ENCODE measurements around the gene BAZ2A. TPM values are rescaled to one million over a fixed set of nuclear protein-coding genes. Genes with fewer than 3 reads are reported as not detected.
"Not testable (repeated sequence)": the region's sequence is repeated elsewhere in the genome, so short reads cannot be mapped to it uniquely, and the experiment has no call there.

The BAZ2A gene
- total RNA-seq, 1 experiment from 2014 or later = 22.2 TPM

GRCh38 chr12:56599041-56599440 is 31.1 kb downstream of the BAZ2A start:
- no peak for DNase-seq (ENCODE audit: low spot score)

GRCh38 chr12:56596815-56597214 is 33.3 kb downstream of the BAZ2A start:
- no peak for DNase-seq (ENCODE audit: low spot score)

DNA sequence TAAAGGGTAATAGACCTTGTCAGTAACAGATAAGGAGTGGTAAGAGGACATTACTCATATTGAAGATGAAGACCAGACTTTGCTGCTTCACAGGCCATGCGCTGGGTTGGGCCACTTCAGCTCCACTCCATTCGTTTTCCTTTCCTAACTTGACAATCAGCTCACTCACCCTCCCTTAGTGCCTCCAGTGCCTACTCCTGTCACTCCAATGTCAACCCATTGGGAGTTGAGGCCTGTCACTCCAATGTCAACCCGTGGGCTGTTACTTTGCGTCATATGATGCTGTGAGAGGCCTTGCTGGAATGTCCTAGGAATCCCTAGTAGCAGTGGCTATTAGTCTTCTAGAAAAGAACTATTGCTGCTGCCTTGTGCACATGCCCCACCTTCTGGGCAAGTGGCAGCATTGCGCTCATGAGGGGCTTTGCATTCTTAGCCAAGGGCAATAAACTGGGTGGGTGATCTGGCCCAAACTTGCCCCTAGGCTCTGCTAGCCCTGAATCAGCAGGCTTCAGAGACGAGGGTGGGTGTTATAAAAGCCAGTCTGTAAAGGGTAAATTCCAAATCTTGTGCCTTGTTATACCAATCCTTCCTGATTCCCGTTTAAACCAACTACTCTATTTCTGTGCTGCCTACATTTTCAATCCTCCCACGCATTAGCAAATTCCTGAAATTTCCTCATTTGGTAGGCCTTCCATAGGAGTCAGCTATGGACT is 36.1 kb downstream of the BAZ2A start:
- peak; percentile 46 for DNase-seq (ENCODE audit: low spot score)

DNA sequence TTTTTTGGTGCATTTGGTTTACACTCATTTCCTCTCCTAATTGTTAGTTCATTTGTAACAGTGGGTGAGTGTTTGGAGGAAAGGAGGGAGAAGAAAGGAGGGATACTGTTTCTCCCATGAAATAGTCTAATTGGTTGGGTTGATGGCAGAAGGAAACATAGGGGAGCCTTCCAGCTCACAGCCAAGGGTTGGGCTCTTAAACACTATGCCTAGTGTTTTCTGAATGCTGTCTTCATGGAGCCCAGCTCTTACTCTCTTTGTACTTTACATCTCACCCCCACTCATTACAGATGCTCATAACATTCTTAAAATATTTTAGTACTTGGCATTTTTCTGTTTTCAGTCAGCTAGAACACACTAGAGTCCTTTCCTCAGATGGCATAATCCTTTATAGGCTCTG is 38.2 kb downstream of the BAZ2A start:
- no peak for DNase-seq (ENCODE audit: low spot score)

GRCh38 chr12:56591126-56591525 is 39.0 kb downstream of the BAZ2A start:
- no peak for DNase-seq (ENCODE audit: low spot score)

GRCh38 chr12:56590237-56590830 is 39.8 kb downstream of the BAZ2A start:
- no peak for DNase-seq (ENCODE audit: low spot score)

DNA sequence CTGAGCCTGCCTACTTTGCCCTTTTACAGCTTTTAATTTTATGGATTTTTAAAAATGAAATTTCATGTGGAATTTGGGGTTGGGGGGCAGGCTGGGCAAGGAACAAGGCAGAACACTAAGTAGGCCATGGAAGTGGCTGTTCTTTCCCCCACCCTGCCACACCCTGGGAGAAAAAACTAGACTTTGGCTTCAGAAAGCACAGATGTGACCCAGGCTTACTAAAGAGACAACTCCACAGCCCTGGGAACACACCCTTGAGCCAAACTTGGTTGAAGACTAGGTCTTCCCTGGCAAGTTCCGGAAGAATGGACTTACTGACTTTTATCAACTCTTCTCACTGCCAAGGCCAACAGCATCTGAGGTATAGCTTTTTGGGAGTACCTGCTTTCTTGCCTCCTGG is 40.3 kb downstream of the BAZ2A start:
- no peak for DNase-seq (ENCODE audit: low spot score)

- no peak for DNase-seq (ENCODE audit: low spot score)
Observed at GRCh38 chr12:56585098-56585497, 45.0 kb downstream of the BAZ2A start.

GRCh38 chr12:56581418-56582145 is 48.5 kb downstream of the BAZ2A start:
- no peak for DNase-seq (ENCODE audit: low spot score)

DNA sequence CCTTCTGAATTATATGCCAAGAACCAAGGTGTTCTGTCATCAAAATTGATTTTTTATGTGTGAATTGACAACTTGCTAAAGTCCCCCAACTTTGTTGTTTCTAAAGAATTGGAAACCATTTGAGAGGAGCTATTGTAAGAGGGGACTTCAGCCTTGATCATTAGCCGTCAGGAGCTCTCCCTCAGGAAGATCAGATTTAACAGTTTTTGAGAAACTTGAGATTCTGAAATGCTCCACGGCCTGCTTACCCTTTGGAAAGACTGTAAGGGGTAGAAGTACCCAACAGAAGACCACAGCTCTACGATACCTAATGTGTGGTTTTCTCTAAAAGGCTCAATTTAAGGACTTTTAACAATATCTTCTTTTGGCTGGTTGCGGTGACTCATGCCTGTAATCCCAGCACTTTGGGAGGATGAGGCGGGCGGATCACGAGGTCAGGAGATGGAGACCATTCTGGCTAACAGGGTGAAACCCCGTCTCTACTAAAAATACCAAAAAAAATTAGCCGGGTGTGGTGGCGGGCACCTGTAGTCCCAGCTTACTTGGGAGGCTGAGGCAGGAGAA is 51.1 kb downstream of the BAZ2A start:
- no peak for DNase-seq (ENCODE audit: low spot score)

- not testable (repeated sequence) for DNase-seq (ENCODE audit: low spot score)
Observed at GRCh38 chr12:56577248-56577647, 52.9 kb downstream of the BAZ2A start.

DNA sequence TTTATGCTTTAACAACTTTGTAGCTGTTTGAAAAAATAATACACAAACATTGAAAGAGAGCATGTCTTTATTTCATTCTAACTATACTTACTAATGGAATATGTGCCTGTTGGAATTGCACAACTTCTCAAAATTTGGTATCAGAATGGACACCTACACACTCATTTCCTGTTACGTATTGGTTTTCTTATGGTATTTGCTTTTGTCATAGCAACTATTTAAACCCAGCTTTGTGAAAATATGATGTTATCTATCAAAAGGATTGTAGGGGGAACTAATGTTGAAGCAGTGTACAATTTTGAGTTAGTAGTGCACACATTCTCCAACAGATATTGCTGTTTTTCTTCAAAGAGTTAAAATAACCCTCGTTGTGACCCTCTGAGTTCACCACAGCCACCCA is 55.9 kb downstream of the BAZ2A start:
- no peak for DNase-seq (ENCODE audit: low spot score)

GRCh38 chr12:56572288-56572687 is 57.8 kb downstream of the BAZ2A start:
- no peak for DNase-seq (ENCODE audit: low spot score)

DNA sequence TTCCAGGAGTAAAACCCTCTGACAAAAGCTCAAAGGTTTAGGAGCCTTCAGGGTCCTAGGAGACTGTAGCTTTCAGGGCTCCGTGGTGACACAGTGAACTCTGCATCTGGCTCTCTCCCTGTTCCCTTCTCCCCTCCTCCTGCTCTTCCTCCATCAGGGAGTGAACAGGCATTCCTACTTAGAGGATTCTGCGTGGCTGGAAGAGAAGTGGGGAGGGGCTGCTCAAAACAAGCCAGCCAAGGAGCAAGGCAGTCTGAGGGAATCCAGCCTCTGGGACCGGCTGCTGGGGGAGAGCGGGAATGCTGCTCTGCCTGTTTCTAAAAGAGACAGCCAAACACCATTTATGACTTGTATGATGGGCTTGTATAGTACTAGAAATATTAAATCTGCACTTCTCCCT is 59.0 kb downstream of the BAZ2A start:
- DNase-seq (ENCODE audit: low spot score) = no peak

DNA sequence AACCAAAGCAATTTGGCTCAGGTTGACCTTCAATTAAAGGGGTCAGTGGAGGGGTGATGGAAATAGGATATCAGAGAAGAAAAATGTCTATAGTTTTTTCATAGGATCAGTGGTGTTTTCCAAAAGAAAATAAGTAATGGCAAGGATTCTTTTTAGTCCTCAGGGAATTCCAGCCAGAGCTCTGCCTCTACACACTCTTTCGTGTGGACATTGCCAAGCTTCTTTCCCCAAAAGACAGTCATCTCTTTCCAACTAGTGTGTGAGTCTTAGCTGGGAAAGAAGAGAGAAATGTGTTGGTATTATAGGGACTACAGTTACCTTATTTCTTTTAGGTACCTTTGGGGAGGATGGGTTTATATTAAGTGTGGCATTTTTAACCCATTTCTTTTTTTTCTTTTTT is 62.0 kb downstream of the BAZ2A start:
- no peak for DNase-seq (ENCODE audit: low spot score)

DNA sequence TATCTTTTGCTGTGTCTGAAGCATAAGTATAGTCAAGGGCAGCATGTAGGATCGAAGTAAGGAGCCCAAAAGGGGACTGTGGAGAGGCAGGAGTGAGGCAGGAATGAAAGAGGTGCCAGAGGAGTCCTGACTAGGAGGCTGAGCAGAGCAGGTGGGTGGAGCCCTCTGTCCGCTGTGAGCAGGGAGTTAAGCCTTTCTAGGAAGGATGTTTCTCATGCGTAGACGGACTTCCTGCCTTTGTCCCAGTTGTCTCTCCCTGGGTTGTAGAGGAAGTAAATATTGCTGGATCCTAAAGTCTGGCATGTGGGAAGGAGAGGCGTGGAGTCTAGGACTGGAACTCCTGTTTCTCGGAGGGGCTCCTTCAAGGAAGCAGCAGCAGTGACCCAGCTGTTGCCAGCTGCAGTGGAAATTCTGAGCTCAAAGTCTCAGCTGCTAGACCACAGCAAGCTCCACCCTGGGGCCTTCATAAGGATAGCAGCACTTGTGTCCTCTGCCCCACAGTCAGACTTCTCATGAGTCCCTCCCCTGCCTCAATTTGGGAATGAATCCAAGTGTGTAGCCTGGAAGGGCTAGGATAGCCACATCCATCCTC is 64.5 kb downstream of the BAZ2A start:
- DNase-seq (ENCODE audit: low spot score) = peak; percentile 37

DNA sequence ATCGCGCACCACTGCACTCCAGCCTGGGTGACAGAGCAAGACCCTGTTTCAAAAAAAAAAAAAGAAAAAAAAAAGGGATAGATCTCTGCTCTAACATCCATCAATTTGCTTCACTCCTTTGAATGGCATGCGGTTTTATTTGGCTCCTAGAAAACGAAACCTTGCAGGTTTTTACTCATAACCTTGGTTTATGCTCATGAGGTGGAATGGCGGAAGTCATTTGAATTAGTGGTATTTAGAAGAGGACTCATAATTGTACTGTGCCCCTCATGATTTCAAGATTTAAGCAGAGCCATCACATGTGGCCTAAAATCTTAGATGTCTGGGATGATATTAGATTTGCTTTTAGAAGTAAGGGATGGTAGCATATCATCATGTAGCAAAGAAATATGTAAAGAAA is 79.1 kb downstream of the BAZ2A start:
- DNase-seq (ENCODE audit: low spot score) = no peak

DNA sequence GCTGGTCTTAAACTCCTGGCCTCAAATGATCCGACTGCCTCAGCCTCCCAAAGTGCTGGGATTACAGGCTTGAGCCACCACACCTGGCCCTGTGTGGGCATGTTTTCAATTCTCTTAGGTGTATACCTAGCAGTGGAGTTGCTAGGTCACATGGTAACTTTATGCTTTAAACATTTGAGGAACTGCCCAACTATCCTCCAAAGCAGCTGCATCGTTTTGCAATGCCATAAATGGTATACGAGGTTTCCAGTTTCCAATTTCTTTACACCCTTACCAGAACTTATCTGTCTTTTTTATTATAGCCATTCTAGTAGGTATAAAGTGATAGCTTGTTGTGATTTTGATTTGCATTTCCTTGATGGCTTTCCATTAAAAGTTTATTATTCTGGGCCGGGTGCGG is 83.4 kb downstream of the BAZ2A start:
- DNase-seq (ENCODE audit: low spot score) = no peak
